Stimulated activated CD8-positive, alpha-beta memory T cell treated with anti-CD3 and anti-CD28 coated beads, Interleukin-15, amount 100 ng/mL, for 4 hours (primary cell): ENCODE results near the gene DLG2.

Experiments
- DNase-seq, 2 donors: peaks; one replicate each; pipeline ENCODE4 v3.0.0-alpha.2; 2020; ENCODE audit warnings: low read depth in 2 of 2

The DLG2 gene

DNA sequence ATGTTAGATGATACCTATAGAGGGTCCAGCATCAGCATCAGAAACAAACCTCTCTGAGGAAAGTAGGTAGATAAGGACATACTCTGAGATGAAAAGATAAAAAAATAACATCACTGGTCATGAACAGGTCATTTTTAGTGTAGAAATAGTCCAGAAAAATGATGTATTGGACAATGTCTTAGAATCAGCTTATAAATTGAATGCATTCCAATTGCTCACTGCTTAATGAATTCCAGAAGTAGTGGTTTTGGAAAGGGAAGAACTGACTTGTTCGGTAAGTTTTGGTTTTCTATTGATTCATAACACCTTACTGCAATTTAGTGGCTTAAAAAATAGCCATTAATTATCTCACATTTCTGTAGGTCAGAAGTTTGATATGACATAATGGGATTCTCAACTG is 1411.5 kb downstream of the DLG2 start:
- DNase-seq, result no peak

DNA sequence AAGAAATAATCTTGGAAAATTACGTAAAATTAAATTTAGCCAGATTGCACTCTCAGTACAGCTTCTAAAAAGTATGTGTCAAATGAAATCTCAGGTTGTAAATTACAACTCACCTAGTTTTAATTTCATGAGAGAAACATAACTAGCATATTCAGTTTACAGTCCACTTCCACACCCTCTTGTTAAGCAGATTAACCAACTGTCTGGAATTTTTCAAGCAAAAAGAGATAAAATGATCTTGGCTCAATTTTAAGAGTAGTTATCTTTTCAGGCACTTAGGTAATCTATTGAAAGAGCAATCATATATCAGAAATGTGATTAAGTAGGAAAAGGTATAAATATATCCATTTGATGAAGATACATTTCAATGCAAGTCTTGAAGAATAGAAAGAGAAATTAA is 1412.6 kb downstream of the DLG2 start:
- no peak for DNase-seq

DNA sequence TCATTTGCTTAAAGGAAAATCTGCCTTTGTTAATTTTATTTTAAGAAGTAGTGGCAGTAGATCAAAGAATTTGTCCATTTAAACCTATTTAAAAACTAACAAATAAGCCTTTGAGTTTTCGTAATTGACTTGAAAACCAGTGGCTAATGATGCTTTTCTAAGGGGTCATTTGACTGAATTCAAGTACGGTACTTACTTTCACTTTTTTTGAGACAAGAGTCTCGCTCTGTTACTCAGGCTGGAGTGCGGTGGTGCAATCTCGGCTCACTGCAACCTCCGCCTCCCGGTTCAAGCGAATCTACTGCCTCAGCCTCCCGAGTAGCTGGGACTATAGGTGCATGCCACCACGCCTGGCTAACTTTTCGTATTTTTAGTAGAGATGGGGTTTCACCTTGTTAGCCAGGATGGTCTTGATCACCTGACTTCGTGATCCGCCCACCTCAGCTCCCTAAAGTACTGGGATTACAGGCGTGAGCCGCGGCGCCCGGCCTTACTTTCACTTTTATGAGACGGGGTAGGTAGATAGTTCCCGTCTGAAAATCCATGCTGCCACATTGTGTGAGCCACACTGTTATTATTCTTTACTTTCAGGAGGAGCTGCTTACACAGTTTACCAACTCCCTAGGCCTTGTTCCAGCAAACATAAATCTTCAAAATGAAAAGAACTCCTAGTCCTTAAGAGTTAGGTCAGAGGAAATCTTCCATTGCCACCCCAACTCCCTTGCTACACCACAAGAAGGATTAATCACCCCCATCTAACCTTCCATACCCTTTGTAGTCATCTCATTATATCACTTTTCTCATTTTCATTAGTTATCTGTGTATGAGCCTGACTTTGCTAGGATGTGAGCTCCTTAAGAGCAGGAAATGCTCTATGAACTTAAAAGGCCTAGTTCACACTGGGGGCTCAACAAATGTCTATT is 1414.4 kb downstream of the DLG2 start:
- no peak for DNase-seq

DNA sequence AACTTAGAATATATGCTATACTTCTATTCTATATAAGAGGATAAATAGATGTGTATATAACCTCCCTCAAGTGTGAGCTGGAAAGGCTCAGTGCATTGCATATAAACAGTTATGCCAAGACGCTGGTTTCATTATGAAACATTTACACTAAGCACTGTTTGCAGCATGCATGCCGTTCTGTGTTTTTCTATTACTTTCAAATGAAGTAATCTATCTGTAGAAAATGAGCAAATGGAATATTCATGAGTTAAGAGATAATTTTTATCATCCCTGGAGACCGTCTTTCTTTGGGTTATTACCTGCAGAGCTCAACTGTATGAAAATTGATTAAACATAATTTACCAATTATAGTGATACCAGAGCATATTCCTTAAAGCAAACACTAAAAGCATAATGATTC is 1415.2 kb downstream of the DLG2 start:
- DNase-seq, result no peak

DNA sequence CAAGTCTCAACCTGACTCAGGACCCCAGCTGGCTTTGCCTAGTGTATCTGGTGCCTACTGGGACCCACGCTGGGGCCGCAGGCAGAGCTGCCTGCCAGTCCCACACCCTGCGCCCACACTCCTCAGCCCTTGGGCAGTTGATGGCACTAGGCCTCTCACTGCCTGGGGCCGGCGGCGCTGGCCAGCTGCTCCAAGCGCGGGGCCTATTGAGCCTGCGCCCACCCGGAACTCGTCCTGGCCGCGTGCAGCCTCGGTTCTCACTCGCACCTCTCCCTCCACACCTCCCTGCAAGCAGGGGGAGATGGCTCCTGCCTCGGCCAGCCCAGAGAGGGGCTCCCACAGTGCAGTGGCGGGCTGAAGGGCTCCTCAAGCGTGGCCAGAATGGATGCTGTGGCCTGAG is 1432.4 kb downstream of the DLG2 start:
- no peak for DNase-seq

GRCh38 chr11:84193706-84194105 is 1433.4 kb downstream of the DLG2 start:
- no peak for DNase-seq

GRCh38 chr11:84188521-84188920 is 1438.6 kb downstream of the DLG2 start:
- DNase-seq, result no peak

- no peak for DNase-seq
These were observed 1454.1 kb downstream of the DLG2 start for GRCh38 chr11:84173078-84173477.

GRCh38 chr11:84165139-84165538 is 1462.0 kb downstream of the DLG2 start:
- DNase-seq, result no peak

- no peak for DNase-seq
These were observed 1462.4 kb downstream of the DLG2 start for GRCh38 chr11:84164728-84165127.

- no peak for DNase-seq
These were observed 1464.0 kb downstream of the DLG2 start for GRCh38 chr11:84163116-84163515.

DNA sequence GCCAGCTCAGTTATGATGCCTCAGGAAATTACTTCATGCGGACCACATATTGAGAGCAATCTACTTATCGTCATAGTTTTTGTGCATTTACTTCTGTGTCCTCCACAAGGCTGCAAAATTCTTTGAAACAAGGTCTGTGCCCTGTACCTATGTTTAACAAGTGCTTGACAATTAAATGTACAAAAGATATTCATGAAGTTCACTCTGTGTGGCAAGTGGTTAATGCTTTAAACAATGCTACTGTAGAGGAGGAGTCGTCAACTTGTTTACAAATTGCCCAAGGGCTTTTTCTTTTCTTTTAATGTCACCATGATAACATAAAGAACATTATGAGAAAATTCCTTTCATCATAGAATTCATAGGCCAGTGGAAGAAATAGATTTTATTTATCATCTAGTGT is 1469.5 kb downstream of the DLG2 start:
- no peak for DNase-seq

DNA sequence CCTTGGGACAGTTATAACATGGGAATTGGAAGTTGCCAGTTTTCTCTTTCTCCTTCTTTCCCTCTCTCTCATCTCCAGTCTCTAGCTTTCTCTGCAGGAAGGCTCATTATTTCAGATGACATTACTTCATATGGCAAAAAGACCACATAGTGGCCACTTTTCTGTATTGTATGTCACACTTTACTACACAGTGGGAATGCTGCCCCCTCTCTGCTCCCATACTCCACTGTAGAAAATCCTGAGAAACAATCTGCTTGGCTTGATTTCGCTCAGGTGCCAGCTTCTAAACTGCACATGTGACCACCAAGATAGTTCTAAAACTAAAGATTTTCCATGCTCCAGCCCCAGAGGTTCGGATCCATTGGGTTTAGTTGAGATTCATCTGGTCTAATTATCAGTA is 1480.3 kb downstream of the DLG2 start:
- no peak for DNase-seq

DNA sequence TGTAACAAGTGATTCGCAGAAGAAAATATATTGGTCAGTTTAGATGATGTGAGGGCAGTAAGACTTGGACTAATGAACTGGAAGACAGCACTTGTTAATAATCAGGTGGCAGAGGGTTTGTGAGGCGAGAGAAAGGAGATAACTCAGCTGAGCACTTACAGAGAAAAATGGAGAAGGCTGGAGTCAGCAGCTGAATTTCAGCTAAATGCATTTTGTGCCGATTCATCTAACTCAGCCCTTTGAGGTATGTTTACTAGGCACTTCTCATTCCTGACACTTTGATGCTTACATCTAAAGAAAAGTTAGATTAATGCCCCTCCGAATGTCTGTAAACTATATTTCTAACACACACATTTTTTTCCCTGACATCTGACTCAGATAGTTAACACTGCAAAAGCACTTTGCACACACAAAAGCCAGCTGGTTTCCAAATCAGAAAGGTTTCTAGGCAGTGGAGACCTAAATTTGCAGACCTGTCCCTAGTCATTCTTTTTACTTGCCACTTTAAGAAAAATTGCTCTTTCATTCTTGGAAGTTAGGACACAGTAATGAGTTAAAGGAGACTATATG is 1481.4 kb downstream of the DLG2 start:
- DNase-seq, result no peak

- no peak for DNase-seq
These were observed 1482.6 kb downstream of the DLG2 start for GRCh38 chr11:84144531-84144930.

GRCh38 chr11:84142411-84142810 is 1484.7 kb downstream of the DLG2 start:
- no peak for DNase-seq

DNA sequence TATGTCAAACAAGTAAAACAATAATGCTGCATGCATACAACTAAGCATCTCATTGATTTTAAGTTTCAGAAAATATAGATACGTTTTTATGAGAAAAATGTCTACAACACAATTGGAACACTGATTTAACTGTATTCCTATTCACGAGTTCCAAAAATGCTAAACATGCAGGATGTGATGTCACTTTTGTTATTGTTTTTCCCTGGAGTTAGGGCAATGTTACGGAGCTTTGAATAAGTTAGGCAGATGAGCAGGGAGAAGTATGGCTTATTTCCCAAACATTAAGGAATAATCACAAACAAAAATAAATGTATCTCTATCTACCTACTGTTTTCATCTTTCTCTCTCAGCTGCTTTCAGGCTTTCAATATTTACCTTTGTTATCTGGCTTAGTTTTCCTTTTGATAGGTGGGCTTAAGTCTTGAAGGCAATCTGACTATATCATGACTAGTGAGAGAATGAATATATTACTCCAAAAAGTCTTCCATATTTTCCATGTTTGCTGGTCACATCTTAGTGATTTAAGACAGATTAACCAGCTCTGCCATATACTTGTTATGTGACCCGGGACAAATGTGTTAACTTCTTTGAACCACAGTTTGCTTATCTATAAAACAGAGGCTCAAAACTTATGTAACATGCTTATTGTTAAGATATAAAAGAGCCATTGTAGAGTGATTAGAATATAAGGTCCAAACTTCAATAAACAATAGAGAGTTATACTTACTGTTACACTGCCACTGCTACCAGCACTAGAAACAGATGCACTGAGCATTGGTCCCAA is 1486.6 kb downstream of the DLG2 start:
- no peak for DNase-seq

DNA sequence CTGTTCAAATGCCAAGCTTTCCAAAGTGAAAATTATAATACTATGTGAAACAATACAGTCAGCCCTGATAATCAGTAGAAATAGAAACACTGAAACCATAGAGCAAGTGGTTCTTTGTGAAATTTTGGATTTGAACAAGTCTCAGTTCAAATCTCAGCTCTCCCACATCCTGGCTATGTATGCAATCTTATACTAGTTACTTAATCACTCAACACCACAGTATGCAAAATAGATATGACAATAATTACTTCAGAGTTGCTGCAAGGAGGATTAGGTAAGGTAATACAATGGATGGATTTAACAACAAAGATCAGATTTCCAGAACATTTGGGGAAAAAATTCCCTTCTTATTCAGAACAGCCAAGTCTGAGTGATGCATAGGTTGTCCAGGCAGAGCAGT is 1489.2 kb downstream of the DLG2 start:
- no peak for DNase-seq

- DNase-seq, result no peak
These were observed 1489.6 kb downstream of the DLG2 start for GRCh38 chr11:84137505-84137904.

DNA sequence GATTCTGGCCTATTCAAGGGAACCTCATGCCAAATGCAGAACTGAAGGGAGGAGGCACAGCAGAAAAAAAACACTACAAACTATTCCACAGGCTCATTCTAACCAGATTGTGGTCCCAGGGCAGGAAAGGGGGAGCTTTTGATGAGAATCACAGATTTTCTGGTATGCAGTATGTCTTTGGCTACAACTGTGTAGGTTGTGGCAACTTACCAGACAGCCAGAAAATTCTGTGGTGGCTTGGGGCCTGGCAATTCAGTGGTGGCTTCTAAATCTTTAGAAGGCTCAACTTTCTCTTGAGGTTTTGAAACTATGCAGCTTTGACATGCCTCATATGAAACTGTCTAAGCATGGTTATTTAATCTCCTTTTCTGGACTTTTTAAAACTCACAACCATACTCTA is 1490.2 kb downstream of the DLG2 start:
- DNase-seq, result no peak

GRCh38 chr11:84130646-84131427 is 1496.3 kb downstream of the DLG2 start:
- no peak for DNase-seq
